CD4-positive, CD25-positive, alpha-beta regulatory T cell (primary cell): ENCODE data around the gene C1orf50. TPM values are rescaled to one million over a fixed set of nuclear protein-coding genes. Genes with fewer than 3 reads are reported as not detected.
"Not testable (repeated sequence)": the region's sequence is repeated elsewhere in the genome, so short reads cannot be mapped to it uniquely, and the experiment has no call there.

Experiments used
- ATAC-seq, 2 donors: fragments of 150-1000 bp; cut with Tn5 transposase; one replicate each; pipeline ENCODE4 v1.10.0; 2021; ENCODE audit warnings: low read depth in 2 of 2, moderate number of reproducible peaks in 2 of 2, moderate library complexity in 1 of 2
- DNase-seq, 3 donors: peaks; one replicate each; pipeline versions ENCODE4 v3.0.0 to v3.0.0-alpha.2; 2012 to 2022; ENCODE audit warnings: mixed read lengths in 1 of 3
- H3K27ac ChIP-seq: one replicate; pipeline ENCODE4 v1.7.0; 2013; ENCODE audit warnings: mild to moderate bottlenecking, low read length; ENCODE audit not compliant: insufficient read depth, poor library complexity, severe bottlenecking
- H3K27me3 ChIP-seq: one replicate; pipeline ENCODE4 v1.7.0; 2013; ENCODE audit warnings: low read length; ENCODE audit not compliant: control insufficient read depth, insufficient read depth
- H3K36me3 ChIP-seq: one replicate; pipeline ENCODE4 v1.7.0; 2013; ENCODE audit warnings: mild to moderate bottlenecking, low read length, moderate library complexity; ENCODE audit not compliant: control insufficient read depth, insufficient read depth
- H3K4me1 ChIP-seq: 2 replicates; pipeline ENCODE4 v1.7.0; 2013; ENCODE audit warnings: mild to moderate bottlenecking, low read length; ENCODE audit not compliant: insufficient read depth, control insufficient read depth, poor library complexity, severe bottlenecking
- H3K4me3 ChIP-seq: one replicate; pipeline ENCODE4 v1.7.0; 2013; ENCODE audit warnings: low read depth, mild to moderate bottlenecking, low read length, moderate library complexity
- H3K9me3 ChIP-seq, 2 experiments: 1 replicate in 1 of 2; 2 replicates in 1 of 2; pipeline ENCODE4 v1.7.0; 2013; ENCODE audit warnings: low read length in 2 of 2, mild to moderate bottlenecking in 1 of 2, moderate library complexity in 1 of 2; ENCODE audit not compliant: control insufficient read depth in 2 of 2
- H3K27ac Mint-ChIP-seq, 3 donors: one replicate each; pipeline ENCODE4 v1.8.0; 2020 to 2022; ENCODE audit warnings: mild to moderate bottlenecking in 3 of 3, mixed read lengths in 3 of 3, moderate library complexity in 2 of 3
- H3K27me3 Mint-ChIP-seq: one replicate; pipeline ENCODE4 v1.8.0; 2022; ENCODE audit warnings: mild to moderate bottlenecking, mixed read lengths
- H3K36me3 Mint-ChIP-seq: one replicate; pipeline ENCODE4 v1.8.0; 2020; ENCODE audit warnings: mixed read lengths
- H3K4me1 Mint-ChIP-seq, 4 donors: one replicate each; pipeline ENCODE4 v1.8.0; 2020 to 2022; ENCODE audit warnings: mixed read lengths in 4 of 4, mild to moderate bottlenecking in 1 of 4
- H3K4me3 Mint-ChIP-seq, 4 donors: one replicate each; pipeline ENCODE4 v1.8.0; 2020 to 2022; ENCODE audit warnings: mild to moderate bottlenecking in 4 of 4, mixed read lengths in 4 of 4, moderate library complexity in 3 of 4
- H3K9me3 Mint-ChIP-seq, 7 donors: one replicate each; pipeline ENCODE4 v1.8.0; 2020 to 2022; ENCODE audit warnings: mixed read lengths in 7 of 7, mild to moderate bottlenecking in 3 of 7, moderate library complexity in 2 of 7
- polyA plus RNA-seq, 4 donors: library from polyadenylated mRNA; unstranded; fragments of 300-500 nt; fragmentation: Illumina TruSeq; gene quantifications; one replicate each; pipeline ENCODE4 v1.2.3, GENCODE V29; 2021
- total RNA-seq: library from RNA; stranded (reverse); gene quantifications from one replicate; pipeline ENCODE4 v1.2.3, GENCODE V29; 2022

Gene C1orf50
- total and polyA plus RNA-seq, 5 donors from 2014 or later, result 3.8 to 14.3 (median 7.3) TPM

GRCh38 chr1:42807056-42807668 is 40.1 kb downstream of the C1orf50 start:
- no peaks in the 10 kb centered on the region for H3K27me3 ChIP-seq
- H3K36me3 ChIP-seq, result peaks cover 7% of the 10 kb centered on the region
- DNase-seq, result peak in 2 of 3 donors; percentile 25 to 72
- peak overlapping the region; percentile 68 for H3K27ac ChIP-seq
- peaks cover 23% of the 10 kb centered on the region for H3K4me1 ChIP-seq
- peaks cover 19 to 45% (median 29%) of the 10 kb centered on the region in 4 donors for H3K4me1 Mint-ChIP-seq
- H3K27me3 Mint-ChIP-seq, result peaks cover under 1% of the 10 kb centered on the region
- peak overlapping the region; percentile 16 to 91 (median 81) for H3K27ac Mint-ChIP-seq
- peaks cover 0 to 2% (median 0%) of the 10 kb centered on the region in 7 donors for H3K9me3 Mint-ChIP-seq
- ATAC-seq, result peak; percentile 55 to 70
- H3K9me3 ChIP-seq, result no peaks in the 10 kb centered on the region
- H3K4me3 Mint-ChIP-seq, result peak overlapping the region; percentile 38 to 69 (median 61)
- peaks cover 30% of the 10 kb centered on the region for H3K36me3 Mint-ChIP-seq
- H3K4me3 ChIP-seq, result peak overlapping the region; percentile 42

DNA sequence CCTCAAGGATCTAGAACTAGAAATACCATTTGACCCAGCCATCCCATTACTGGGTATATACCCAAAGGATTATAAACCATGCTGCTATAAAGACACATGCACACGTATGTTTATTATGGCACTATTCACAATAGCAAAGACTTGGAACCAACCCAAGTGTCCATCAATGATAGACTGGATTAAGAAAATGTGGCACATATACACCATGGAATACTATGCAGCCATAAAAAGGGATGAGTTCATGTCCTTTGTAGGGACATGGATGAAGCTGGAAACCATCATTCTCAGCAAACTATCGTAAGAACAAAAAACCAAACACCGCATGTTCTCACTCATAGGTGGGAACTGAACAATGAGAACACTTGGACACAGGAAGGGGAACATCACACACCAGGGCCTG is 47.8 kb downstream of the C1orf50 start:
- H3K4me1 Mint-ChIP-seq, result peaks cover 20 to 36% (median 27%) of the 10 kb centered on the region in 4 donors
- H3K36me3 ChIP-seq, H3K4me3 ChIP-seq, H3K9me3 ChIP-seq, H3K27ac ChIP-seq, ATAC-seq, H3K9me3 Mint-ChIP-seq, H3K27me3 ChIP-seq, H3K27ac Mint-ChIP-seq, DNase-seq, H3K27me3 Mint-ChIP-seq: not testable (repeated sequence)
- peaks cover 19% of the 10 kb centered on the region for H3K4me1 ChIP-seq
- H3K36me3 Mint-ChIP-seq, result peaks cover 12% of the 10 kb centered on the region
- peak overlapping the region in 3 of 4 donors; percentile 32 to 66 (median 57) for H3K4me3 Mint-ChIP-seq

GRCh38 chr1:42815941-42816584 is 49.0 kb downstream of the C1orf50 start:
- ATAC-seq (peak; percentile 5 to 7), DNase-seq (no peak)
- Mint-ChIP-seq H3K4me3 (peak overlapping the region; percentile 84 to 98 (median 88)), H3K27ac (peak overlapping the region; percentile 78 to 88 (median 85)), H3K9me3 (peaks cover 0 to 2% (median 0%) of the 10 kb centered on the region in 7 donors), H3K27me3 (no peaks in the 10 kb centered on the region), H3K36me3 (peaks cover 11% of the 10 kb centered on the region), H3K4me1 (peaks cover 24 to 39% (median 30%) of the 10 kb centered on the region in 4 donors)
- Histone ChIP-seq H3K4me3 (peak overlapping the region; percentile 85), H3K4me1 (peaks cover 19% of the 10 kb centered on the region), H3K36me3 (peaks cover 3% of the 10 kb centered on the region), H3K27me3 (no peaks in the 10 kb centered on the region), H3K9me3 (no peaks in the 10 kb centered on the region), H3K27ac (peak overlapping the region; percentile 86)

DNA sequence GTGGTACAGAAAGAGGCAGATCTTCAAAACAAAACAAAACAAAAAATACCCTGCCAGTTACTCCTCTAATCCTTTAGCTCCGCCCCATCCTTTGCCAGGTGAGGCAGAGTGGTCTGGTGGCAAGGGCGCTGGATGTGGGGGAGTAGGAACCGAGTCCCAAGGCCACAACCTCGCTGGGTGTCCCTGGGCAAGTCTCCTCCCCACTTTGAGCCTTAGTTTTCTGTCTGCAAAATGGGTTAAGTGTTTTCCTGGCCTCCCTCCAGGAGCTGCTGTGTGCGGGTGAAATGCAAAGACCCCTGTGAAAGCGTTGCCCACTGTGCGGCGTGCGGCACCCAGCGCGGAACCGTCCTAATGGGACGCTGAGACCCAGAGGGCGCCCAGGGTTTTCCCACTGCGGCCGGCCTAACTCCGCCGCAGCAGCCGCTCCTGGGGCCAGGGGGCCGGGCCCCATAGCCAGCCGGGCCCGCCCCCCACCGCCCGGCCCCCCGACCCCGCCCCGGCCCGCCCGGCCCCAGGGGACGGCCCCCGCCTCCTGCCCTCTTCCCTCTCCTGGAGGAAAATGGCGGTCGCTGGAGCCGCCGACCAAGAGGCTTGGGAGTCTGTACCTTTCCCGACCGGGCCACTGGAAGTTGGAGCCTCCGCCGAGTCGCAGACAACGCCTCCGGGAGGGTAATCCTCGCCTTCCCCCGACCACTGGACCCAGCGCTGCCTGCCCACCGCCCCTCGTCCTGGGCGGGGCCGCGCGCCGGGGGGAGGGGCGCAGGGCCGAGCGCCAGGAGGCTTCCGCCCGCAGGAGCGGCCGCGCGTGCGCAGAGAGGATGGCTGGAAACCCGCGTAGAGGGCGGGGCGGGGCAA is 49.8 kb downstream of the C1orf50 start, which contains the start of the genes ERMAP and SVBP:
Gene ERMAP, plus strand, starts transcription at position 538 of the 855 bp plus-strand sequence. CDS start 13,327 bp downstream, outside the sequence.
Gene SVBP, minus strand, starts transcription at position 813 of the 855 bp plus-strand sequence. CDS start 853 bp downstream, outside the sequence.
- peak; percentile 83 to 84 for ATAC-seq
- H3K9me3 ChIP-seq, result no peaks in the 10 kb centered on the region
- DNase-seq, result peak; percentile 89 to 93 (median 90)
- H3K4me3 ChIP-seq, result peak within 1 kb of the TSS; percentile 93
- Mint-ChIP-seq H3K27me3 (no peaks in the 10 kb centered on the region), H3K4me3 (peak within 1 kb of the TSS; percentile 84 to 98 (median 88)), H3K9me3 (peaks cover 0 to 2% (median 0%) of the 10 kb centered on the region in 7 donors), H3K4me1 (peaks cover 19 to 34% (median 28%) of the 10 kb centered on the region in 4 donors), H3K27ac (peak within 1 kb of the TSS; percentile 78 to 88 (median 85)), H3K36me3 (peaks cover 7% of the 10 kb centered on the region)
- H3K27me3 ChIP-seq, result no peaks in the 10 kb centered on the region
- no peaks in the 10 kb centered on the region for H3K36me3 ChIP-seq
- H3K27ac ChIP-seq, result peak within 1 kb of the TSS; percentile 86
- peaks cover 19% of the 10 kb centered on the region for H3K4me1 ChIP-seq

DNA sequence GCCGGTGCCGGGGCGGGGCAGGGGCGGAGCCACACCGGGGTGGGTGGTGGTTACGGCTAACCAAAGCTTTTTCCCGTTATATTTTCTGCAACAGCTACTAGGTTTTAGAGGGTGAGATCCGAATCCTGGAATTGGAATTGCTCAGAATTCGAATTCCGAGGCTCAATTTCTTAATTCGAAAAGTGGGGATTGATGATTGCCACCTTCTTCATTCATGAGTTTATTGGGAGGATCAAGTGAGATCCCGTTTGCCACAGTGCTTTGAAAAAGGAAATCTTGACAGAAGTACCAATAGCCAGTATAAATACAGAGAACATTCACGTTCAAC is 50.4 kb downstream of the C1orf50 start:
- DNase-seq (no peak), ATAC-seq (no peak)
- Histone ChIP-seq H3K36me3 (no peaks in the 10 kb centered on the region), H3K4me1 (peaks cover 19% of the 10 kb centered on the region), H3K27me3 (no peaks in the 10 kb centered on the region), H3K9me3 (no peaks in the 10 kb centered on the region), H3K27ac (peak overlapping the region; percentile 86), H3K4me3 (peak overlapping the region; percentile 93)
- Mint-ChIP-seq H3K4me3 (peak overlapping the region; percentile 81 to 92 (median 83)), H3K9me3 (peaks cover 0 to 2% (median 0%) of the 10 kb centered on the region in 7 donors), H3K36me3 (peaks cover 7% of the 10 kb centered on the region), H3K27me3 (no peaks in the 10 kb centered on the region), H3K4me1 (peaks cover 16 to 34% (median 27%) of the 10 kb centered on the region in 4 donors), H3K27ac (peak overlapping the region in 1 of 3 donors; percentile 44)

- peaks cover 12% of the 10 kb centered on the region for H3K36me3 Mint-ChIP-seq
- ATAC-seq (no peak), DNase-seq (no peak)
- peaks cover 16 to 34% (median 29%) of the 10 kb centered on the region in 4 donors for H3K4me1 Mint-ChIP-seq
- H3K36me3 ChIP-seq, result no peaks in the 10 kb centered on the region
- H3K27ac ChIP-seq, result no peak overlapping the region
- H3K4me3 ChIP-seq, result peak overlapping the region; percentile 93
- no peaks in the 10 kb centered on the region for H3K27me3 ChIP-seq
- H3K9me3 ChIP-seq, result no peaks in the 10 kb centered on the region
- H3K9me3 Mint-ChIP-seq, result peaks cover 0 to 2% (median 0%) of the 10 kb centered on the region in 7 donors
- no peaks in the 10 kb centered on the region for H3K27me3 Mint-ChIP-seq
- H3K27ac Mint-ChIP-seq, result peak overlapping the region in 1 of 3 donors; percentile 44
- peaks cover 19% of the 10 kb centered on the region for H3K4me1 ChIP-seq
- peak overlapping the region; percentile 81 to 92 (median 83) for H3K4me3 Mint-ChIP-seq
Observed at GRCh38 chr1:42817976-42818375, 50.9 kb downstream of the C1orf50 start.

GRCh38 chr1:42820813-42821212 is 53.8 kb downstream of the C1orf50 start:
- H3K4me3 ChIP-seq, result no peak overlapping the region
- no peak overlapping the region for H3K27ac ChIP-seq
- H3K27me3 ChIP-seq, result no peaks in the 10 kb centered on the region
- H3K4me1 Mint-ChIP-seq, result peaks cover 16 to 30% (median 24%) of the 10 kb centered on the region in 4 donors
- H3K9me3 Mint-ChIP-seq, result peaks cover 0 to 2% (median 0%) of the 10 kb centered on the region in 7 donors
- peak overlapping the region in 1 of 4 donors; percentile 44 for H3K4me3 Mint-ChIP-seq
- H3K36me3 Mint-ChIP-seq, result peaks cover 13% of the 10 kb centered on the region
- no peak for ATAC-seq
- H3K9me3 ChIP-seq, result no peaks in the 10 kb centered on the region
- DNase-seq, result no peak
- peaks cover 16% of the 10 kb centered on the region for H3K4me1 ChIP-seq
- H3K27ac Mint-ChIP-seq, result peak overlapping the region in 1 of 3 donors; percentile 9
- no peaks in the 10 kb centered on the region for H3K36me3 ChIP-seq
- H3K27me3 Mint-ChIP-seq, result no peaks in the 10 kb centered on the region
